HG02852 (cell line): Measurements from ENCODE around the gene TEC.

Experiments used
- ATAC-seq: cut with Tn5 transposase; IDR thresholded peaks from one replicate; pipeline ENCODE4 v1.9.1; 2021; ENCODE audit warnings: mild to moderate bottlenecking, moderate library complexity; ENCODE audit not compliant: unreplicated experiment

TEC gene

DNA sequence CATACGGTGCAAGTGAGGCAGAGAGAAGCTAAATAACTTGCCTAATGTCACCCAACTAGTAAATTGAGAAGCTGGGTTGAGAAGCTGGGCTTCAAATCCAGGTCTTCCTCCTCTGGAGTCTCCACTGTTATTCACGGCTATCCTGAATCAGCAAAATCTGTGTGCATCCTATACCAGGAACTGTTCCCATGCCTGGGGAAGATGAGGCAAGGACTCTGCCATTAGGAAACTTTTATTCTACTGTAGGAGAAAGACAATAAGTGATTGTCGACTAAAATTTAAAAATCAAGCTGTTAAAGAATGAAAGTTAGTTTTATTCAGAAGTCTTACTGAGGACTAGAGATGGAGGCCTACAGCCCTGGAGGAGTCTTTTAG lies 872 bp upstream of the TEC start:
- no peak for ATAC-seq

DNA sequence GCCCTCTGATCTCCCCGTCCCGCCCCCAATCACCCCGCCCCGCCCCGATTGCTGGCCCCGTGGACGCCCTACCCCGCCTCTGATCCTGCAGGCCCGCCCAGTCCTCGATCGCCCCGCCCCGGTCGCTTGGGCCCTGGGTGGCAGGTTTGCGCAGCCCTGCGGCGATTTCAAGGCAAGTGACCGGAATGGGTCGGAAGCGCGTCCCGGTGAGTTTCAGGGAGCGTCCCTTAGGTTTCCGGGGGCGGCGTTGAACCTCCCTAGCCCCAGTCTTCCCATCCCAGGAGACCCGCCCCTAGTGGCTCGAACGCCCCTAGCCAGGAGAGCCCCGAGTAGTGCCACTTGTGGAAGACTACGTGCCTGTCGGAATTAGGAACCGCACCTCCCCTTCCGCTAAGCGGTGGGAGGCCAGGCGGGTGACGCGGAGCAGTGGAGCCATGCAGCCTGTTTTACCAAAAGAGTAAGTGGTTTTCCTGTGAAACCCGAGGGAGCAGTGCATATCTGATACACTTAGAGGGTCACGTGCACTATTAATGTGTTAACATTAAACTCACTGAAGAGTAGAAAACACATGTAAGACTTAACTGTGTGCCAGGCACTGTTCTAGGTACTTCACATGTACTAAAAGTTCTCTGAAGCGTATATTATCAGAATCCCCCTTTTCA lies 354 bp upstream of the TEC start:
- ATAC-seq = peak; percentile 69

DNA sequence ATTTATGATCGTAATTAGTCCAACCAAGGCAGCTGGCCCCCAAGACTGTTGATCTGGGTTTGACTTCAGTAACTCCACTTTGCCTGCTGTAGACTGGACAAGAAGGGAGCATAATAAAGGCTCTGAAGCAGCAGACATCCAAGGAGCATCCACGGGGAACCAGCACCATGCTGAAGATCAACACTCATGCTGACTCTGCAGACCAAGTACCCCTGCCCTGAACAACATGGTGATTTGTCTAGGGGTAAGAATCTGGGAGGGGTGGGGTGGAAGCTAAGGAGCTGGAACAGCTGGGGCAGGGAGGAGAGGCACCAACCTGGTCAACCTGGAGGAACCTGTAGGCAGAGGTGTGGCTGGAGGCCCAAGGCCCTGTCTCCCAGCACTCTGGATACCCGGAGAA lies 2.1 kb downstream of the TEC start:
- no peak for ATAC-seq

DNA sequence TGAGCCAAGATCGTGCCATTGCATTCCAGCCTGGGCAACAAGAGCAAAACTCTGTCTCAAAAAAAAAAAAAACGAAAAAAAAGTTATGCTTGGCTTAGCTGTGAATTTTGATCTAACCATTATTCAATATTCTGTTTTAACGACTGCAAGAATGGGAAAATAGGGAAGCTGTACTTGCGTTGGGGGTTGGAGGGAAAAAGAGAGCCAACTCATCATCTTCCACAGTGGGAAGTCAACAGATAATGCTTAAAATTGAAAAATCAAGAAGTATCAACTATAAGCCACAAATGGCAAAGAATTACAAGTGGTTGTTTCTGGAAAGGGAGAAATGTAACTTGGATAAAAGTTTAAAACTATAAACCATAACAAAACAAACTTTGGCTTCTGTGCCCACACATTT lies 2.9 kb downstream of the TEC start:
- no peak for ATAC-seq

DNA sequence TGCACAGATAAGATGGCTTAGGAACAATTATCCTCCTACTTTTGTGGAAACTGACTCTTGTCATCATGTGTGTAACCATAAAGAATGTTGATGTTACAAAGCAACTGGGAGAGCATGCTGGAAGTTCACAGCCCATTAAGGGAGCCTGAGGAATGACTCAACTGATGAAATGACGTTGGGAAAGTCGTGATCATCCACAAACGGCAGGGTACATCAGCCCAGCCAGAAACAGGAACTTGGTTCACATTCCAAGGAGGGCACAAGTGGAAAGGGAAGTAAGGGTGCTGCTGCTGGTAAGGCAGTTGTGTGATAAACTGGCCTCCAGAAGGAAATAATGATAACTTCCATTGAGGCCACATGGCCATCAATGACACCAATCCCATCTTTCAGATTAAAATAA lies 6.7 kb downstream of the TEC start:
- ATAC-seq = no peak

DNA sequence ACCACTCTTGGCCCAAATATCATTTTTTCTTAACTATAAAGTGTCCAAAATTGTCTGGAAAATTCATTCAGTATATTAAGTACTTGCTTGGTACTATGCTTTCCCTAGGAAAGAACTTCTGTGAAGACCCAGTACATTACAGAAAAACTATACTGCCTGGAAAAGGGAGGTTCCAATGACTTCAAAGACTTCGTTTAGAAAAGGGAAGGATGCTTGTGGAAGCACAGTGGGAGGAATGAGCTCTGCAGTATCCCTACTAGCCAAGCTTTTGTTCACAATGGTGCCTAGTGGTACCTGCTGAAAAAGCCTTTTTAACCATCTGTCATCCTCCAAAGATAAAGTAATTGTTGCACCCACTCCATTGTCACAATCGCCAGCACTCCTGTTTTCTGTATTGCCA lies 7.2 kb downstream of the TEC start:
- ATAC-seq = no peak

DNA sequence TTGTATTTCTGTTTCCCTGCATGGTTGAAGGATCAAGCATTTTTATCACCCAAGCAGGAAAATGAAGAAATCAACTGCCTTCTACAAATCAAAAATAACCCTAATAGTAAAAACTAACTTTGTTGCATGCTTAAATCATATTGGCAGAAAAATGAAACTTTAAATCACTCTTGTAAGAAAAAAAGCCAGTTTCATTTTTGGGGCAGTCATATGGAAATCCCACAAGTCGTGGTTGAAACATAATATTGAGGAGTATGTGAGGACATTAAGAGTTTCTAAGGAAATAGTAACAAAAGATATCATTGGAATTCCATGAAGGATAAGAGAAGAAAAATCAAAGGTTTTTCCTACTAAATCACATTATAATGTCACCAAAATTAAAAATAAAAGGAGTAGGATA lies 8.4 kb downstream of the TEC start:
- ATAC-seq = no peak

DNA sequence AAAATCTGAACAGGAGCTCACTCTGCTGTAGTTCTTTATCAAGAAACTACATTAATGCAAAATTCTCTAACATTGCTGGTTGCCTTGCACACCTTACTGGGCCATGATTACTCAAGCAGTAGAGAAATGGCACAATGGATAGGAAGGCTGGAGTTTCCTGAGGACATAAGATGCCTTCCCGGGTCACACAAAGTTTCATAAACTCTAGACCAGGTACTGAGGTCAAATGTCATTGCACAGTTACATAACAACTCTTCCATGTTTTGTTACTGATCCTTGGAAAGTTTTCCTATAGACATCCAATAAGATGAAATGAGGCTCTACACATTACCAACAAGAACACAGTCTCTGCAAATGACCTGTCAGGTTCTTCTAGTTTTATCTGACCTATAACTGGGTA lies 9.9 kb downstream of the TEC start:
- no peak for ATAC-seq

DNA sequence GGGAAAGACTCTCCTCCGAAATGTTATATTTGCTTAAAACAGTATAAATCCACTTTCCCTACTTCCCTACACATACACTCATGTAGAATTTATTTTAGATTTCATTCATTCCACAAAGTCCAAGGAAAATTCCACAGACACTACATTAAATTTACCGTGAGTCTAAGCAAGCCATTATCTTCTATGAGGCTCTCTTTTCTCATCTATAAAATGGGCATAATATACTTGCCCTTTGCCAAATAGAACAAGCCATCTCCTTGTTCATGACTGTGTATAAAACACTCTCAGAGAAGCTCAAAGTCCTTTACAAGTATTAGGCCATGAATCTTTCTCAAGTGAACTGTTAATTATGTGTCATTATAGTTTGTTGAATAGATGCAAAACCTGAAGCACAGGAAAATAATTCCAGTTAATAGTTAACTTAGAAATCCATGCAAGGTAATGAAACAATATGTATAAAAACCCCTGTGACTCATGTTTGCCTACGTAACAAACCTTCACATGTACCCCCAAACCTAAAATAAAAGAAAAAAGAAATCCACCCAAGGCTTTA lies 10.7 kb downstream of the TEC start:
- ATAC-seq = no peak

DNA sequence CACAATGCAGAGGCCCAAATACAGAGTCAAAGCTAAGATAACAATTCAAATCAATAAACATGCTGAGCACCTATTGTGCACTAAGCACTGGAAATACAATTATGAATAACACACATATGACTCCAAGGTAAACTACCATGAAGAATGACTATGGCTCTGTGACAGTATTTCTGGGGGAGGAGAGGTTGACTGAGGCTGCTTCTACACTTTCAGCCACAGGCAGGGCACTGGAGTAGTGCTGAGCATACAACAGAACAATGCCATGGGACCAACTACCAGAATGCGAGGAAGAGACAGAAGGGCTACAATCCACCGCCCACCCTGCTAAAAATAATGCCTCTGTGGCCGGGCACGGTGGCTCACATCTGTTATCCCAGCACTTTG lies 13.7 kb downstream of the TEC start:
- no peak for ATAC-seq

DNA sequence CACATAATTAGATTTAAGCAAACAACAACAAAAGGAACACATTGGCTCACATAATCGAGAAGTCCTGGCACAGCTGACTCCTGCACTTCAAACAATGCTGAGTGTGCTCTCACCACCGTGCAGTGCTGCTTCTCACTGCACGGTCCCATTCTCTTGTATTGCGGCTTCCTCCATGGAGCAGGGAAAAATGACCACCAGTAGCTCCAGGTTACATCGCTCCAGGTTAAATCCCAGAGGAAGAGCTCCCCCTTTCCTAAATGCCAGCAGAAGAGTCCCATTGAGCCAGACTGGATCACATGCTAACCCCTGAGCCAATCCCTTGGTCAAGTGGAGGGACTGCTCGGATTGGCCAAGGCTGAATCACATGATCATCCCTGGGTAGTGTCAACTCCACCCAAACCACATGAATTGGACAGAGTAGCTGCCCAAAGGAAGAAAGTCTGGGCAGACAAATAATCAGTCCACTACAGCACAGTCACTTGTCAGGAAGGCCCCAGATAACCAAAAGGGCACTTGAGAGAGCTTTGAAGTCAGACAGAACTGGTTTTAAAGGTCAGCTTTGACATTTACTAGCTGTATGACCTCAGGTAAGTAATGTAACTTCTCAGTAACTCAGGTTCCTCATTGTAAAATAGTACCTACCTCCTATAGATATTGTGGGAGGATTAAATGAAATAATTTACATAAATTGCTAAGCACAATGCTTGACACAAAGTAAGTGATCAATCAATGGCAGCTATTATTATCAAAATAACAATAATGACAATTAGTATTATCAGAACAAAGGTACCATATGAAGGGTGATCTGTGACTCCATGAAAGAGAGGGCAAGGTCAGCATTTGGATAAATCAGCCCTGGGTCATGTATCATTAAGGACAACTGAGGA lies 14.3 kb downstream of the TEC start:
- no peak for ATAC-seq

DNA sequence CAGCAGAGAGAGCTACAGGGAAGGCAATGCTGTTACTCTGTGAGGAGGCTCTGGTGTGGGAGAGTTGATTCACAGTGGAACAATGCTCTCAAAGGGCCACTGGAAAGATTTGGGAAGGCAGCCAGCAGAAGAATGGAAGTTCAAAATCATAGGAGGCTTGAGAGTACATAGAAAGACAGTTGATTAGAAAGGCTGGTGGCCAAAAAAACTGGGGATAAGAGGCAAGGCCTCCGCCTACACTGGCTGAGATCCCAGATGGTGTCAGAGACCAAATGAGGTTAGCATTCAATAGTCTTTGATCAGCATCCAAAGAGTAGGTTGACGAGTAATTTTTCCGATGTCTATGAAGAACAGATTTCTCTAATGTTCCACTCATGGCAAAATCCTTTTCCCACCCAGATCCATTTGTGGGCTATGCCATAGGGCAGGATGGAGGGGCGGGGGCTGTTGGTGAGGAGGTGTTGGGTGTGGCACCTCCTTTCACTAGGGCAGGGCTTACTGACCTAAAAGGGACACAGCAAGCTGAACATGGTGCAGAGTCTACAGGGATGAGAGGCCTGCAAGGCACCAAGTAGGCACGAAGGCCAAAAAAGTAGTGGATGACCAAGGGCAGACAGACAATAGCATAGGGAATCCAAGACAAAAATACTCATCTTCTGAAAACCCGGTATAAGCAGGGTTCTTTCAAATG lies 15.1 kb downstream of the TEC start:
- ATAC-seq = no peak

DNA sequence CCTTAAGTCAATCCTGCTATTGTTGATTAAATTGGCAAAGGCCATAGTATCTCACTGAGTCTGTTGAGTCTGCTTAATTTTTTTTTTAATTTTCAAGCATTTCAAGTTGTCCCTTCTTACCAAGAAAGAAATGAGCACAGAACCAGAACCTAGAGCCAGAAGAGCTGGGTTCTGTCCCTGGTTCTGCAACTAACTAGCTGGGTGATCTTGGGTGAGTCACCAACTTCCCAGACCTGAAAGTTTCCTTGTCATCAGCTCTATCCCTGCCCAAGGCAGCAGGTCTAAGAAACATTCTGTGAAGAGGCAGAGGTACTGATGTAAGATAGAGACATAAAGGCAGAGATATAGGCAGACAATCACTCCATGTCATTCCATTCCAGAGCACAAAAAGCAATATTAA lies 17.3 kb downstream of the TEC start:
- ATAC-seq = no peak

DNA sequence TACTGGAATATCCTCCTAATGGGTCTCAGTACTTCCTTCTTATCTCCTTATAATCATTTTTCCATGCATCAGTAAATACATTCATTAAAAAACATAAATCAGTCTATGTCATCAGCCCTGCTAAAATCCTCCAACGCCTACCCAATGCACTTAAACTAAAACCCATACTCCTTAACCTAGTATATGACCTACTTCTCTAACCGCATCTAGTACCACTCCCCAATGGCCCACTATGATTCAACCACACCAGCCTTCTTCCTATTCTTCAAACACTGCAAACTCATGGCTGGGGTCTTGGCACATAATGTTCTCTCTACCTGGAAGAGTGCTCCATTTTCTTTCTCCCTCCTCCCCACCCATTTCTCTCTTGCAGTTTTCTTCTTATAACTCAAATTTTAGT lies 18.7 kb downstream of the TEC start:
- ATAC-seq = no peak

DNA sequence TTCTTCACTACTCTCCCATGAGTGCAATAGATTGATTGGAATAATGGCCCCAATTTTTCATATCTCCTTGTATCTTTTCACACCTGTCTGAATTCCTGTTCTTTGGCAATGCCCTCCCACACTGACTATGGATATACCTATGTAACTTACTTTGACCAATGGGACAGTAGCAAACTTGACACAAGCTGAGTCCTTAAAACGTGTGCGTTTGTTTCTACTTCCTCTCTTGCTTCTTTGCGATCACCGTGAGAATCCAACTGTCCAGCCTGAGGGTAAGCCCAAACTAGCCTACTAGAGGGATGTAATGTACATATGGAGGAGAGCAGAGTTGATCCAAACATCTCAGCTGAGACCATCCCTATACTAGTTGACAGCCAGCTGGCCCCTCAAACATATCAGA lies 19.3 kb downstream of the TEC start:
- ATAC-seq = no peak

DNA sequence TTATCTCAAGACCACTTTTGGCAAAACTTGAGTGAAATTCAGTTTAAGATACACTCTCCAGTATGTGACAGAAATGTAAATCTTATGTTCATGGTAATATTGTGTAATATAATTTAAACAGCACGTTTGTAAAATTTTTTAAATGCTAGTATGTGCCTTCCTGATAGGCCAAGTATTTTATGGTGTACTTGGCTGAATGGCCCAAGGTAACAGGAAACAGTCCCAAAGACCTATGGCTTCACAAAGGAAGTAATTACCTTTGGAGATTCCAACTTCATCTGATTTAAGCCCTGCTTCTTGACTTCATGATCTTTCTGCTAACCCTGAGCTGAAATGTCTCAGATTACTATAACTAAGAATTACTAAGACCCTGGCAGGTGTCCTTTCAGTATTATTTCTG lies 20.3 kb downstream of the TEC start:
- ATAC-seq = no peak

DNA sequence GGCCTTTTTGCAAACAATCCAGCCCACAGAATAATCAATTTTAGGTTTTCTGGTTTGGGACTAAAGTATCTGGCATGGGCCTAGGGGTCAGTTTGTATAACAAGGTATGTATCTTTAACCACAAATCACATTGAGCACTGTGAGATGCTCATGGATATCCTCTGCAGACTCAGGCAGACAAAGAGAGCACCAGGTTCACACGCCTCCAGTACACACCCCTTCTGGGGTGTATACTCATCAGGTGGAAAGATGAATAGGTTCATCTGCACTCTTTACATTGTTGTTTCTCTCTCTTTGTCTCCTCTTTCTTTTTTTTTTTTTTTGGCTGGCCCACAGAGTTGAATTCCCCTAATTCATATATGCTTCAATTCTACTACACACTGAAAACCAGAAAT lies 21.1 kb downstream of the TEC start:
- peak; percentile 40 for ATAC-seq

DNA sequence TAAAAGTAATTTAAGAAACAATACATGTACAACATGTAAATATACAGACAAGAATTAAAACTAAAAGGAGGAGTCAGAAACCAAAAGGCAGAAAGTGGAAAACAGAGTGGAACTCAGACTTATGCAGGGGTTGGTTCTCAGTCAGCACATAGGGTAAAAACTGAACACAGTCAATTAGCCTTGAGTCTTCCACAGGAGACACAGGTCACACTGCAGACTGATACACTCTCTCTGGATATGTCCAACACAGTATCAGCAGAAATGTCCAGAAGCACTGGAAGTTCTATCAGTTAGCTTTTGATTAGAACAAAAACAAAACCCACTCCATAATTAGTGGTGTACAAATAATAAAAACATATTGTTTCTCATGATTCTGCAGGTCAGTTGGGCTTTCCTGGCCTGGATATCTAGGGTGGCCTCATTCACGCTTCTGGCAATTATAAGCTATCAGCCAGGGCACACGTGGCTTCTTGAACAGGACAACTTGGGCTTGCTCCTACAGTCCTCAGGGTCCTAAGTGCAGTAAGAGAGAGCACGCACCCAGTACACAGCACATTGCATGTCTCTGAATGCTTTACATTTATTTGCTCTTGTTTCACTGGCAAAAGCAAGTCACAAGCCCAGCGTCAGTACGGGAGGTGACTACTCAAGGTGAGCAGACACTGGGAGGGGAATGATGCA lies 21.6 kb downstream of the TEC start:
- peak; percentile 44 for ATAC-seq

DNA sequence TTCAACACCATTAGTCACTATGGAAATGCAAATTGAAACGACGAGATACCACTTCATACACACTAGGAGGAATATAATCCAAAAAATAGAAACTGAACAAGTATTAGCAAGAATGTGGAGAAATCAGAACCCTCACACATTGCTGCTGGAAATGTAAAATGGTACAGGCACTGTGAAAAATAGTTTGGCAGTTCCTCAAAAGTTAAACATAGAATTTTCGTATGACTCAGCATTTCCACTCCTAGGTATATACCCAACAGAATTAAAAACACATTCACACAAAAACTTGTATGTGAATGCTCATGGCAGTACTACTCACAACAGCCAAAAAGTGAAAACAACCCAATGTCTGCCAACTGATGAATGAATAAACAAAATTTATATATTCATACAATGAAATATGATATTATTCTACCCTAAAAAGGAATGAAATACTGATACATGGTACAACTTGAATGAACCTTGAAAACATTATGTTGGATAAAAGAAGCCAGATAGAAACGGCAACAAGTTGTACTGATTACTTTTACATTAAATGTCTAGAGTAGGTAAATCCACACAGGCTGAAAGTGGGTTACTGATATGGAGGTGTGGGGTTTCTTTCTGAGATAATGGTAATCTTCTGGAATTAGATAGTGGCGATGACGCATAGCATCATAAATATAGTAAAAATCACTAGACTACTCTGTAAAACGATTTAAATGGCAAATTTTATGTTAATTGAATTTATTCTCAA lies 22.3 kb downstream of the TEC start:
- no peak for ATAC-seq

DNA sequence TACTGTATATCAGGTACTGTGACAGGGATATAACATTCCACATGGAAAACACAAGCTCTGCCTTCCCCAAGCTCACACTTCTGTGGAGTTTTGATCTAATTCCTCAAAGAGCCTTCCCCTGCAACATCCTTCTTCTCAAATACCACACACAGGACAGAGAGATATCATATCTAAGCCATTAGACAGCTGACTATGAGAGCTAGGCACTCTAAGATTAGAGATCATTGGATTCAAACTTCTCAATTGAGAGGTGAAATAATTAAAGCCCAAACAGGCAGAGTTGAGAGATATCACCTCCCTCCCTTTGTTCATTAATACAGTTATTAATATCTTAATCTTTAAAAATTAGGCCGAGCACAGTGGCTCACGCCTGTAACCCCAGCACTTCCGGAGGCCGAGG lies 25.0 kb downstream of the TEC start:
- ATAC-seq = no peak

DNA sequence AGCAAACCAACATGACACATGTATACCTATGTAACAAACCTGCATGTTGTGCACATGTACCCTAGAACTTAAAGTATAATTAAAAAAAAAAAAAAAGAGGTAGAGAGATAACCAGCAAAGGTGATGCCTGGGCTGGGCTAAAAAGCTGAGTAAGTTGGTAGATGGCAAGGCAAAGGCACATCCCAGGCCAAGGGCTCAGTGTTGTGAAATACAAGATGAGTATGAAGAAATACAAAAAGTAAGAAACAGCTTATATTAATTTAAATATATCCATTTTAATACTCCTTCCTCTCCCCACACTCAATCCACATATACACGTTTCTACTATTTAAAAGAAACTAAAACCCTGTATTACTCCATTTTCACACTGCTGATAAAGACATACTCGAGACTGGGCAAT lies 25.8 kb downstream of the TEC start:
- no peak for ATAC-seq
